Measurements from ENCODE around the gene CEBPA. TPM values are rescaled to one million over a fixed set of nuclear protein-coding genes. Genes with fewer than 3 reads are reported as not detected.

Gene CEBPA
- total and polyA plus RNA-seq, 2 donors (not counting 1 experiment from before 2014, with no cell fraction given), result 1.7 to 2.6 TPM

- Histone ChIP-seq H4K20me1 (ENCODE audit: control insufficient read depth, insufficient read depth, low read length, poor library complexity, severe bottlenecking) (no peaks in the 10 kb centered on the region), H3K4me1 (ENCODE audit: control insufficient read depth in 2 of 2, insufficient read depth in 2 of 2, low read length in 2 of 2) (no peaks in the 10 kb centered on the region), H3K27me3 (replicated peaks in 1 of 4; ENCODE audit: control extremely low read depth in 1 of 4, control insufficient read depth in 3 of 4, insufficient read depth in 4 of 4, low read length in 3 of 4) (peaks cover 0 to 17% (median 11%) of the 10 kb centered on the region in 4 experiments), H3K36me3 (replicated peaks in 1 of 2; ENCODE audit: control extremely low read depth in 1 of 2, control insufficient read depth in 1 of 2, extremely low read depth in 1 of 2, insufficient read depth in 2 of 2, low read length in 1 of 2) (no peaks in the 10 kb centered on the region), H3K79me2 (ENCODE audit: control insufficient read depth, insufficient read depth, low read length) (no peaks in the 10 kb centered on the region), H3K4me3 (ENCODE audit: control extremely low read depth in 1 of 5, extremely low read depth in 1 of 5, insufficient read depth in 1 of 5, low read depth in 2 of 5, low read length in 4 of 5) (no peak overlapping the region), H2AFZ (ENCODE audit: insufficient read depth, low read depth, low read length, poor library complexity, severe bottlenecking) (no peak overlapping the region), H3K27ac (ENCODE audit: low read length in 2 of 2) (no peak overlapping the region), H3K4me2 (replicated peaks; ENCODE audit: low read depth, low read length, poor library complexity, severe bottlenecking) (no peak overlapping the region), H3K9me3 (ENCODE audit: control extremely low read depth in 1 of 3, control insufficient read depth in 2 of 3, insufficient read depth in 1 of 3, low read length in 2 of 3) (no peaks in the 10 kb centered on the region), H3K9ac (ENCODE audit: low read length) (no peak overlapping the region)
- Mint-ChIP-seq H3K27ac (no peak overlapping the region), H3K4me3 (no peak overlapping the region), H3K4me1 (no peaks in the 10 kb centered on the region), H3K9me3 (ENCODE audit: insufficient read depth) (no peaks in the 10 kb centered on the region), H3K27me3 (peaks cover 58% of the 10 kb centered on the region)
- ChIA-PET POLR2A (no interaction called here), CTCF (no interaction called here)
- ATAC-seq (ENCODE audit: low read depth) (no peak), DNase-seq (no peak)
- intact Hi-C loops (cut with micrococcal nuclease), result no loop called here
- 100% methylated on average over 1 of the region's 4 CpGs for WGBS (ENCODE audit: insufficient coverage)
- no peak for TF ChIP-seq EZH2 (IDR thresholded peaks at IDR 0.05; ENCODE audit: borderline replicate concordance, insufficient read depth, low read depth, low read length, poor library complexity, severe bottlenecking)
- TF ChIP-seq CTCF (IDR thresholded peaks at IDR 0.05), result no peak
These were observed 42.2 kb upstream of the CEBPA start for GRCh38 chr19:33344573-33344925.

- Histone ChIP-seq H3K27me3 (replicated peaks in 1 of 4; ENCODE audit: control extremely low read depth in 1 of 4, control insufficient read depth in 3 of 4, insufficient read depth in 4 of 4, low read length in 3 of 4) (peaks cover 0 to 17% (median 11%) of the 10 kb centered on the region in 4 experiments), H2AFZ (ENCODE audit: insufficient read depth, low read depth, low read length, poor library complexity, severe bottlenecking) (no peak overlapping the region), H3K4me1 (ENCODE audit: control insufficient read depth in 2 of 2, insufficient read depth in 2 of 2, low read length in 2 of 2) (no peaks in the 10 kb centered on the region), H3K9me3 (ENCODE audit: control extremely low read depth in 1 of 3, control insufficient read depth in 2 of 3, insufficient read depth in 1 of 3, low read length in 2 of 3) (no peaks in the 10 kb centered on the region), H3K4me3 (ENCODE audit: control extremely low read depth in 1 of 5, extremely low read depth in 1 of 5, insufficient read depth in 1 of 5, low read depth in 2 of 5, low read length in 4 of 5) (no peak overlapping the region), H3K9ac (ENCODE audit: low read length) (no peak overlapping the region), H4K20me1 (ENCODE audit: control insufficient read depth, insufficient read depth, low read length, poor library complexity, severe bottlenecking) (no peaks in the 10 kb centered on the region), H3K79me2 (ENCODE audit: control insufficient read depth, insufficient read depth, low read length) (no peaks in the 10 kb centered on the region), H3K4me2 (replicated peaks; ENCODE audit: low read depth, low read length, poor library complexity, severe bottlenecking) (no peak overlapping the region), H3K36me3 (replicated peaks in 1 of 2; ENCODE audit: control extremely low read depth in 1 of 2, control insufficient read depth in 1 of 2, extremely low read depth in 1 of 2, insufficient read depth in 2 of 2, low read length in 1 of 2) (no peaks in the 10 kb centered on the region), H3K27ac (ENCODE audit: low read length in 2 of 2) (no peak overlapping the region)
- intact Hi-C loops (cut with micrococcal nuclease), result no loop called here
- WGBS (ENCODE audit: insufficient coverage), result no CpG with 5 or more reads among the region's 12 CpGs
- peaks cover 63% of the 10 kb centered on the region for H3K27me3 Mint-ChIP-seq
- CTCF ChIA-PET, result no interaction called here
- no peaks in the 10 kb centered on the region for H3K9me3 Mint-ChIP-seq (ENCODE audit: insufficient read depth)
- ATAC-seq (ENCODE audit: low read depth) (no peak), DNase-seq (no peak)
- H3K27ac Mint-ChIP-seq, result no peak overlapping the region
- POLR2A ChIA-PET, result no interaction called here
- H3K4me3 Mint-ChIP-seq, result no peak overlapping the region
- TF ChIP-seq CTCF (IDR thresholded peaks at IDR 0.05), result no peak
- no peak for TF ChIP-seq EZH2 (IDR thresholded peaks at IDR 0.05; ENCODE audit: borderline replicate concordance, insufficient read depth, low read depth, low read length, poor library complexity, severe bottlenecking)
- no peaks in the 10 kb centered on the region for H3K4me1 Mint-ChIP-seq
These were observed 41.7 kb upstream of the CEBPA start for GRCh38 chr19:33343859-33344572.

Data from B cell (primary cell).